ENCODE measurements around the gene CRADD.

GRCh38 chr12:93794738-93795137 is 117.6 kb downstream of the CRADD start:
- TF ChIP-seq POLR2A (IDR thresholded peaks at IDR 0.05): no peak
- no peak for TF ChIP-seq CTCF (IDR thresholded peaks at IDR 0.05)

Measured in body of pancreas (tissue), 4 donors.